Panc1 (cell line): ENCODE results near the gene ASPHD2. TPM values are rescaled to one million over a fixed set of nuclear protein-coding genes. Genes with fewer than 3 reads are reported as not detected.

Experiments
- ATAC-seq: fragments of 200-7000 bp; cut with Tn5 transposase; 2 replicates; pipeline ENCODE4 v1.9.1; 2020; ENCODE audit warnings: mild to moderate bottlenecking, moderate library complexity
- BruUV-seq: library from RNA; stranded (reverse); fragments of 400-500 nt; replicated peaks from 2 replicates; lab custom pipeline; 2021; lab: Mats Ljungman, UMichigan
- CTCF ChIA-PET: fragments of 300-600 bp; sonication (Branson Sonifier 250); formaldehyde crosslinking; loops from one replicate; lab custom pipeline; 2022; ENCODE audit warnings: antibody characterized with exemption; lab: Charles Lee
- POLR2A ChIA-PET: fragments of 300-600 bp; sonication (Branson Sonifier 250); formaldehyde crosslinking; loops from one replicate; lab custom pipeline; 2022; ENCODE audit warnings: antibody characterized with exemption; lab: Charles Lee
- DNase-seq: peaks from one replicate; pipeline ENCODE4 v3.0.0-alpha.2; 2010; ENCODE audit warnings: low read depth, low spot score
- H3K27ac ChIP-seq: 2 replicates; pipeline ENCODE4 v1.5.1; 2011; ENCODE audit warnings: mild to moderate bottlenecking, low read length, inconsistent platforms
- H3K27me3 ChIP-seq: fragments of 200-500 bp; sonication (Bioruptor generic); 2 replicates; pipeline ENCODE4 v1.6.0; 2014; ENCODE audit warnings: low read length, inconsistent platforms; ENCODE audit not compliant: control insufficient read depth, insufficient read depth
- H3K36me3 ChIP-seq: fragments of 200-500 bp; sonication (Bioruptor generic); 2 replicates; pipeline ENCODE4 v1.5.1; 2014; ENCODE audit warnings: inconsistent platforms, mild to moderate bottlenecking, low read length, moderate library complexity; ENCODE audit not compliant: control insufficient read depth, insufficient read depth
- H3K4me1 ChIP-seq: 2 replicates; pipeline ENCODE4 v1.5.1; 2011; ENCODE audit warnings: inconsistent platforms, mild to moderate bottlenecking, low read length, moderate library complexity; ENCODE audit not compliant: control insufficient read depth, insufficient read depth
- H3K4me3 ChIP-seq, 2 experiments: 2 replicates each; pipeline ENCODE4 v1.5.1; 2011 to 2012; ENCODE audit warnings: low read depth in 2 of 2, low read length in 2 of 2, mild to moderate bottlenecking in 2 of 2, inconsistent platforms in 1 of 2, moderate library complexity in 1 of 2
- H3K9me3 ChIP-seq: fragments of 200-500 bp; sonication (Bioruptor generic); 2 replicates; pipeline ENCODE4 v1.5.1; 2014; ENCODE audit warnings: low read depth, mild to moderate bottlenecking, inconsistent platforms, low read length, moderate library complexity; ENCODE audit not compliant: control insufficient read depth, insufficient read depth
- POLR2AphosphoS5 ChIP-seq: IDR thresholded peaks from 2 replicates; pipeline ENCODE4 v1.6.1; 2012; ENCODE audit warnings: mild to moderate bottlenecking, low read depth, low read length, moderate library complexity
- REST ChIP-seq, 2 experiments: IDR thresholded peaks; 2 replicates each; pipeline ENCODE4 v1.6.1; 2011 to 2012; ENCODE audit warnings: low read depth in 2 of 2, control low read depth in 1 of 2, low read length in 1 of 2, mild to moderate bottlenecking in 1 of 2, moderate library complexity in 1 of 2; ENCODE audit not compliant: insufficient read depth in 1 of 2
- SIN3A ChIP-seq: IDR thresholded peaks from 2 replicates; pipeline ENCODE4 v1.6.1; 2012; ENCODE audit warnings: low read depth, mild to moderate bottlenecking, low read length, moderate library complexity, borderline replicate concordance; ENCODE audit not compliant: insufficient read depth
- TCF7L2 ChIP-seq: IDR thresholded peaks from 2 replicates; pipeline ENCODE4 v1.6.1; 2011; ENCODE audit warnings: mild to moderate bottlenecking, low read depth, low read length, inconsistent platforms
- in situ Hi-C: cut with HindIII; loops from 2 replicates; pipeline ENCODE4 v1.10.0; 2016; ENCODE audit warnings: low sequenced_read_pairs, low pct_unique_long_range_greater_than_20kb
- intact Hi-C: fragments of 100-400 bp; cut with micrococcal nuclease; formaldehyde crosslinking; loops from one replicate; pipeline ENCODE4 v1.10.0; 2022; ENCODE audit not compliant: unreplicated experiment
- total RNA-seq: library from RNA; stranded (reverse); gene quantifications from one replicate; pipeline ENCODE4 v1.2.1, GENCODE V29; 2021; ENCODE audit not compliant: unreplicated experiment
- TF ChIP-seq, protein P1 (sequence below): fragments of 450-650 bp; IDR thresholded peaks from 2 replicates; pipeline ENCODE4 v1.5.1; 2017; ENCODE audit warnings: mild to moderate bottlenecking

ASPHD2 gene
- total RNA-seq, 1 experiment from 2014 or later = 0.15 TPM

DNA sequence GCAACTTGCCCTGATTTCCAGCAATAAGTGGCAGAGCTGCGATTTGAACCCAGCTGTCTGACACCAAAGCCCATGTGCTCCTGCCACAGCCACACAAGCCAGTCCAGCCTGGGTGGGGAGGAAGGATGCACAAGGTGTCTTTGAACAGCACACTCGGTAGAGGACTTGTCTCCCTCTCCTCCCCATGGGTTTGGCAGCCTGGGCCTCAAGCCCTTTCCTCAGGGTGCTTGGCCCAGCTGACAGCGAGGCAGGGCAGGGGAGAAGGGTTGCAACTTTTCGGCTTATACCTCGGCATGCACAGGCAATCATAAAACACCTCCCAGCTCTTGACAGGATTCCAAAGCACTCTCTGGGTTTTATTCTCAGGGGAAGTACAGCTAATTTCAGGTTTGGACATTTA, 19.3 kb downstream of the ASPHD2 start:
- intact Hi-C loops = no loop called here

GRCh38 chr22:26448941-26449340, 19.9 kb downstream of the ASPHD2 start:
- no peaks in the 10 kb centered on the region for H3K4me1 ChIP-seq
- TF ChIP-seq, protein P1, sequence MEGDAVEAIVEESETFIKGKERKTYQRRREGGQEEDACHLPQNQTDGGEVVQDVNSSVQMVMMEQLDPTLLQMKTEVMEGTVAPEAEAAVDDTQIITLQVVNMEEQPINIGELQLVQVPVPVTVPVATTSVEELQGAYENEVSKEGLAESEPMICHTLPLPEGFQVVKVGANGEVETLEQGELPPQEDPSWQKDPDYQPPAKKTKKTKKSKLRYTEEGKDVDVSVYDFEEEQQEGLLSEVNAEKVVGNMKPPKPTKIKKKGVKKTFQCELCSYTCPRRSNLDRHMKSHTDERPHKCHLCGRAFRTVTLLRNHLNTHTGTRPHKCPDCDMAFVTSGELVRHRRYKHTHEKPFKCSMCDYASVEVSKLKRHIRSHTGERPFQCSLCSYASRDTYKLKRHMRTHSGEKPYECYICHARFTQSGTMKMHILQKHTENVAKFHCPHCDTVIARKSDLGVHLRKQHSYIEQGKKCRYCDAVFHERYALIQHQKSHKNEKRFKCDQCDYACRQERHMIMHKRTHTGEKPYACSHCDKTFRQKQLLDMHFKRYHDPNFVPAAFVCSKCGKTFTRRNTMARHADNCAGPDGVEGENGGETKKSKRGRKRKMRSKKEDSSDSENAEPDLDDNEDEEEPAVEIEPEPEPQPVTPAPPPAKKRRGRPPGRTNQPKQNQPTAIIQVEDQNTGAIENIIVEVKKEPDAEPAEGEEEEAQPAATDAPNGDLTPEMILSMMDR = no peak
- no peak for TF ChIP-seq SIN3A
- no peak for TF ChIP-seq TCF7L2
- TF ChIP-seq POLR2AphosphoS5 = no peak
- no peak for TF ChIP-seq REST (IDR thresholded peaks at IDR 0.05; ENCODE audit: insufficient read depth in 1 of 2, low read depth in 2 of 2, low read length in 1 of 2)
- intact Hi-C loops = no loop called here
- H3K9me3 ChIP-seq = no peaks in the 10 kb centered on the region
- ATAC-seq (no peak), DNase-seq (no peak)
- no peak overlapping the region for H3K27ac ChIP-seq
- H3K4me3 ChIP-seq = no peak overlapping the region
- H3K36me3 ChIP-seq = no peaks in the 10 kb centered on the region
- no TSS peak for BruUV-seq
- POLR2A ChIA-PET = no interaction called here
- in situ Hi-C loops = no loop called here
- CTCF ChIA-PET = no interaction called here
- H3K27me3 ChIP-seq = no peaks in the 10 kb centered on the region

More for the DNA sequence above, 19.3 kb downstream of the ASPHD2 start:
- Histone ChIP-seq H3K4me1 (no peaks in the 10 kb centered on the region), H3K4me3 (no peak overlapping the region), H3K27ac (no peak overlapping the region), H3K36me3 (no peaks in the 10 kb centered on the region), H3K27me3 (no peaks in the 10 kb centered on the region), H3K9me3 (no peaks in the 10 kb centered on the region)
- ChIA-PET POLR2A (no interaction called here), CTCF (interaction anchor here (0.6 kb wide), 1 partner anchor 13 kb away, joined by 5 read pairs; no protein-coding TSS in a partner anchor)
- ATAC-seq (no peak), DNase-seq (no peak)
- no peak for TF ChIP-seq REST (IDR thresholded peaks at IDR 0.05; ENCODE audit: insufficient read depth in 1 of 2, low read depth in 2 of 2, low read length in 1 of 2)
- no peak for TF ChIP-seq TCF7L2
- no peak for TF ChIP-seq SIN3A
- TF ChIP-seq POLR2AphosphoS5 = no peak
- TF ChIP-seq, protein P1 = no peak
- no TSS peak for BruUV-seq
- in situ Hi-C loops = no loop called here
